Transverse colon (tissue), 3 donors: ENCODE measurements around the gene PSEN2.

Experiments used
- POLR2A ChIP-seq: fragments of 450-650 bp; IDR thresholded peaks from one replicate; pipeline ENCODE4 v1.6.1; 2016; ENCODE audit warnings: antibody characterized with exemption, mild to moderate bottlenecking, moderate library complexity
- TF ChIP-seq, protein P1 (sequence below), 5 experiments: fragments of 200-600 bp in 3 of 5; fragments of 450-650 bp in 2 of 5; sonication (generic) in 3 of 5; IDR thresholded peaks; 1 replicate in 2 of 5; 2 replicates in 3 of 5; pipeline ENCODE4 v1.5.1; 2016 to 2017; ENCODE audit warnings: antibody characterized with exemption in 5 of 5, inconsistent platforms in 3 of 5, mild to moderate bottlenecking in 2 of 5, moderate library complexity in 1 of 5

GRCh38 chr1:226827968-226828513 lies 42.4 kb upstream of the PSEN2 start:
- TF ChIP-seq POLR2A, result no peak
- TF ChIP-seq, protein P1, sequence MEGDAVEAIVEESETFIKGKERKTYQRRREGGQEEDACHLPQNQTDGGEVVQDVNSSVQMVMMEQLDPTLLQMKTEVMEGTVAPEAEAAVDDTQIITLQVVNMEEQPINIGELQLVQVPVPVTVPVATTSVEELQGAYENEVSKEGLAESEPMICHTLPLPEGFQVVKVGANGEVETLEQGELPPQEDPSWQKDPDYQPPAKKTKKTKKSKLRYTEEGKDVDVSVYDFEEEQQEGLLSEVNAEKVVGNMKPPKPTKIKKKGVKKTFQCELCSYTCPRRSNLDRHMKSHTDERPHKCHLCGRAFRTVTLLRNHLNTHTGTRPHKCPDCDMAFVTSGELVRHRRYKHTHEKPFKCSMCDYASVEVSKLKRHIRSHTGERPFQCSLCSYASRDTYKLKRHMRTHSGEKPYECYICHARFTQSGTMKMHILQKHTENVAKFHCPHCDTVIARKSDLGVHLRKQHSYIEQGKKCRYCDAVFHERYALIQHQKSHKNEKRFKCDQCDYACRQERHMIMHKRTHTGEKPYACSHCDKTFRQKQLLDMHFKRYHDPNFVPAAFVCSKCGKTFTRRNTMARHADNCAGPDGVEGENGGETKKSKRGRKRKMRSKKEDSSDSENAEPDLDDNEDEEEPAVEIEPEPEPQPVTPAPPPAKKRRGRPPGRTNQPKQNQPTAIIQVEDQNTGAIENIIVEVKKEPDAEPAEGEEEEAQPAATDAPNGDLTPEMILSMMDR (IDR thresholded peaks at IDR 0.05), result peak; percentile 93 to 98 (median 95)
